ENCODE results near the gene GLYR1. TPM values are rescaled to one million over a fixed set of nuclear protein-coding genes. Genes with fewer than 3 reads are reported as not detected.
"Not testable (repeated sequence)": the region's sequence is repeated elsewhere in the genome, so short reads cannot be mapped to it uniquely, and the experiment has no call there.

The GLYR1 gene
- total RNA-seq (119 TPM), polyA plus RNA-seq (ENCODE audit: insufficient read depth, low read depth, low replicate concordance) (47.9 TPM)
- long read RNA-seq, donor 1, transcript GLYR1-201 (16 exons, 3,772 nt) = major isoform, 5 of 18 reads
- long read RNA-seq, donor 1, transcript GLYR1-206 (4 exons, 630 nt) = major isoform, 5 of 18 reads
- long read RNA-seq, donor 1, partial matches to known transcripts = 7 of 18 reads
- long read RNA-seq, donor 1, other reads (novel, unspliced or antisense) = 0 of 18 reads
- long read RNA-seq, donor 2, transcript GLYR1-201 (16 exons, 3,772 nt) = major isoform, 7 of 20 reads
- long read RNA-seq, donor 2, partial matches to known transcripts = 5 of 20 reads
- long read RNA-seq, donor 2, other reads (novel, unspliced or antisense) = 0 of 20 reads
- long read RNA-seq, donor 3, transcript GLYR1-206 (4 exons, 630 nt) = major isoform, 5 of 36 reads
- long read RNA-seq, donor 3, transcript GLYR1-201 (16 exons, 3,772 nt) = major isoform, 5 of 36 reads
- long read RNA-seq, donor 3, partial matches to known transcripts = 25 of 36 reads
- long read RNA-seq, donor 3, other reads (novel, unspliced or antisense) = 0 of 36 reads
- long read RNA-seq, donor 4, transcript GLYR1-201 (16 exons, 3,772 nt) = major isoform, 10 of 63 reads
- long read RNA-seq, donor 4, partial matches to known transcripts = 29 of 63 reads
- long read RNA-seq, donor 4, other reads (novel, unspliced or antisense) = 17 of 63 reads
- long read RNA-seq, donor 5 = 0 reads
- long read RNA-seq, donor 6, transcript GLYR1-201 (16 exons, 3,772 nt) = major isoform, 5 of 5 reads
- long read RNA-seq, donor 6, partial matches to known transcripts = 0 of 5 reads
- long read RNA-seq, donor 6, other reads (novel, unspliced or antisense) = 0 of 5 reads
- long read RNA-seq, donor 7, transcript GLYR1-201 (16 exons, 3,772 nt) = major isoform, 13 of 84 reads
- long read RNA-seq, donor 7, transcript GLYR1-212 (16 exons, 1,831 nt) = minor isoform, 6 of 84 reads
- long read RNA-seq, donor 7, partial matches to known transcripts = 15 of 84 reads
- long read RNA-seq, donor 7, other reads (novel, unspliced or antisense) = 48 of 84 reads
- long read RNA-seq, donor 8, partial matches to known transcripts = 74 of 80 reads
- long read RNA-seq, donor 8, other reads (novel, unspliced or antisense) = 0 of 80 reads
- long read RNA-seq, donor 9, partial matches to known transcripts = 0 of 5 reads
- long read RNA-seq, donor 9, other reads (novel, unspliced or antisense) = 0 of 5 reads
- long read RNA-seq, donor 10, partial matches to known transcripts = 5 of 11 reads
- long read RNA-seq, donor 10, other reads (novel, unspliced or antisense) = 0 of 11 reads

- no peaks in the 10 kb centered on the region for H3K9me3 ChIP-seq (ENCODE audit: control insufficient read depth in 2 of 3, insufficient read depth in 1 of 3, low read length in 3 of 3)
- intact Hi-C loops (cut with DNase I) = no loop called here
- H3K4me3 ChIP-seq (ENCODE audit: low read length in 3 of 3) = peak within 1 kb of the TSS; percentile 86 to 94 (median 89)
- peak within 1 kb of the TSS; percentile 91 to 93 for H3K27ac ChIP-seq (ENCODE audit: low read depth in 2 of 2, low read length in 2 of 2)
- TF ChIP-seq CTCF (IDR thresholded peaks at IDR 0.05; ENCODE audit: borderline replicate concordance, extremely low read depth, insufficient read depth) = no peak
- FAIRE-seq (no peak), DNase-seq (peak; percentile 99 to 100 (median 99))
- H3K4me1 ChIP-seq (ENCODE audit: control insufficient read depth in 2 of 3, insufficient read depth in 2 of 3, low read depth in 1 of 3, low read length in 3 of 3) = peaks cover 0 to 23% (median 8%) of the 10 kb centered on the region in 3 donors
- peak within 1 kb of the TSS; percentile 76 to 93 (median 78) for H3K9ac ChIP-seq (ENCODE audit: low read length in 3 of 3)
- no peaks in the 10 kb centered on the region for H3K27me3 ChIP-seq (ENCODE audit: control insufficient read depth, insufficient read depth, low read length)
- peaks cover 2 to 22% (median 14%) of the 10 kb centered on the region in 3 donors for H3K36me3 ChIP-seq (ENCODE audit: control insufficient read depth in 2 of 3, insufficient read depth in 3 of 3, low read length in 3 of 3)
These were observed at the start of gene GLYR1, which contains the start of gene UBN1 for GRCh38 chr16:4846901-4847773. TSS of gene GLYR1 (minus strand) at chr16:4847288. CDS start at chr16:4847265, 23 bp downstream. TSS of gene UBN1 (plus strand) at chr16:4847481. CDS start at chr16:4852918, 5,437 bp downstream.

GRCh38 chr16:4896761-4897160, 49.7 kb upstream of the GLYR1 start:
- intact Hi-C loops (cut with DNase I); H3K4me1 ChIP-seq (ENCODE audit: control insufficient read depth in 2 of 3, insufficient read depth in 2 of 3, low read depth in 1 of 3, low read length in 3 of 3); H3K27ac ChIP-seq (ENCODE audit: low read depth in 2 of 2, low read length in 2 of 2); H3K9me3 ChIP-seq (ENCODE audit: control insufficient read depth in 2 of 3, insufficient read depth in 1 of 3, low read length in 3 of 3); H3K9ac ChIP-seq (ENCODE audit: low read length in 3 of 3); H3K4me3 ChIP-seq (ENCODE audit: low read length in 3 of 3); DNase-seq; H3K36me3 ChIP-seq (ENCODE audit: control insufficient read depth in 2 of 3, insufficient read depth in 3 of 3, low read length in 3 of 3); H3K27me3 ChIP-seq (ENCODE audit: control insufficient read depth, insufficient read depth, low read length); FAIRE-seq: not testable (repeated sequence)

GRCh38 chr16:4895366-4895765, 48.3 kb upstream of the GLYR1 start:
- DNase-seq (no peak), FAIRE-seq (no peak)
- Histone ChIP-seq H3K9me3 (ENCODE audit: control insufficient read depth in 2 of 3, insufficient read depth in 1 of 3, low read length in 3 of 3) (no peaks in the 10 kb centered on the region), H3K9ac (ENCODE audit: low read length in 3 of 3) (no peak overlapping the region), H3K36me3 (ENCODE audit: control insufficient read depth in 2 of 3, insufficient read depth in 3 of 3, low read length in 3 of 3) (peaks cover 0 to 3% (median 0%) of the 10 kb centered on the region in 3 donors), H3K4me3 (ENCODE audit: low read length in 3 of 3) (no peak overlapping the region), H3K4me1 (ENCODE audit: control insufficient read depth in 2 of 3, insufficient read depth in 2 of 3, low read depth in 1 of 3, low read length in 3 of 3) (no peaks in the 10 kb centered on the region), H3K27ac (ENCODE audit: low read depth in 2 of 2, low read length in 2 of 2) (no peak overlapping the region), H3K27me3 (ENCODE audit: control insufficient read depth, insufficient read depth, low read length) (no peaks in the 10 kb centered on the region)
- TF ChIP-seq CTCF (IDR thresholded peaks at IDR 0.05; ENCODE audit: borderline replicate concordance, extremely low read depth, insufficient read depth) = no peak
- intact Hi-C loops (cut with DNase I) = no loop called here

Data from kidney (tissue), 22 donors.